ENCODE results near the gene ANKRD27.

GRCh38 chr19:32622002-32622401 is 53.0 kb downstream of the ANKRD27 start:
- TF ChIP-seq CTCF (IDR thresholded peaks at IDR 0.05; ENCODE audit: borderline replicate concordance, extremely low read depth, low read length, poor library complexity, severe bottlenecking) (no peak), EZH2 (IDR thresholded peaks at IDR 0.05; ENCODE audit: borderline replicate concordance, low read depth, low read length, severe bottlenecking) (no peak)

Measured in DND-41 (cell line).